Ecto neural progenitor cell (in vitro differentiated cells): ENCODE data around the gene PPP1R36.
"Not testable (repeated sequence)": the region's sequence is repeated elsewhere in the genome, so short reads cannot be mapped to it uniquely, and the experiment has no call there.

Source experiments
- DNase-seq: peaks from one replicate; pipeline ENCODE4 v3.0.0-alpha.2; 2018; ENCODE audit warnings: low spot score

Gene PPP1R36

GRCh38 chr14:64518229-64518628 is 31.5 kb upstream of the PPP1R36 start:
- no peak for DNase-seq

GRCh38 chr14:64520699-64521098 is 29.1 kb upstream of the PPP1R36 start:
- no peak for DNase-seq

GRCh38 chr14:64522591-64523355 is 27.0 kb upstream of the PPP1R36 start:
- no peak for DNase-seq

- DNase-seq: no peak
These were observed 24.4 kb upstream of the PPP1R36 start for GRCh38 chr14:64525354-64525753.

- no peak for DNase-seq
These were observed 18.2 kb upstream of the PPP1R36 start for GRCh38 chr14:64531567-64531966.

- no peak for DNase-seq
These were observed 13.1 kb upstream of the PPP1R36 start for GRCh38 chr14:64536488-64537245.

GRCh38 chr14:64540208-64541202 is 9.3 kb upstream of the PPP1R36 start, which contains the start of gene HSPA2:
HSPA2 (plus strand) TSS chr14:64540741; CDS start chr14:64540850, 109 bp downstream.
- DNase-seq: peak; percentile 98

GRCh38 chr14:64541261-64541971 is 8.3 kb upstream of the PPP1R36 start:
- no peak for DNase-seq

GRCh38 chr14:64541972-64542835 is 7.6 kb upstream of the PPP1R36 start:
- no peak for DNase-seq

GRCh38 chr14:64542836-64543201 is 6.9 kb upstream of the PPP1R36 start:
- DNase-seq: no peak

- DNase-seq: no peak
These were observed 5.0 kb upstream of the PPP1R36 start for GRCh38 chr14:64544607-64545312.

GRCh38 chr14:64549016-64549415 is 745 bp upstream of the PPP1R36 start:
- no peak for DNase-seq

- no peak for DNase-seq
These were observed 1.0 kb downstream of the PPP1R36 start for GRCh38 chr14:64550621-64551333.

- no peak for DNase-seq
These were observed 4.8 kb downstream of the PPP1R36 start for GRCh38 chr14:64554556-64554955.

GRCh38 chr14:64556526-64556925 is 6.8 kb downstream of the PPP1R36 start:
- DNase-seq: no peak

GRCh38 chr14:64558216-64558615 is 8.5 kb downstream of the PPP1R36 start:
- DNase-seq: not testable (repeated sequence)

- no peak for DNase-seq
These were observed 11.9 kb downstream of the PPP1R36 start for GRCh38 chr14:64561631-64562030.

- DNase-seq: no peak
These were observed 12.7 kb downstream of the PPP1R36 start for GRCh38 chr14:64562436-64562835.

GRCh38 chr14:64563696-64564095 is 13.9 kb downstream of the PPP1R36 start:
- no peak for DNase-seq
